OCI-M2 (cell line): ENCODE results near the gene GLE1.

Source experiments
- DNase-seq: peaks from one replicate; lab custom pipeline; 2025; ENCODE audit not compliant: unreplicated experiment; lab: John Stamatoyannopoulos, UW

The GLE1 gene

DNA sequence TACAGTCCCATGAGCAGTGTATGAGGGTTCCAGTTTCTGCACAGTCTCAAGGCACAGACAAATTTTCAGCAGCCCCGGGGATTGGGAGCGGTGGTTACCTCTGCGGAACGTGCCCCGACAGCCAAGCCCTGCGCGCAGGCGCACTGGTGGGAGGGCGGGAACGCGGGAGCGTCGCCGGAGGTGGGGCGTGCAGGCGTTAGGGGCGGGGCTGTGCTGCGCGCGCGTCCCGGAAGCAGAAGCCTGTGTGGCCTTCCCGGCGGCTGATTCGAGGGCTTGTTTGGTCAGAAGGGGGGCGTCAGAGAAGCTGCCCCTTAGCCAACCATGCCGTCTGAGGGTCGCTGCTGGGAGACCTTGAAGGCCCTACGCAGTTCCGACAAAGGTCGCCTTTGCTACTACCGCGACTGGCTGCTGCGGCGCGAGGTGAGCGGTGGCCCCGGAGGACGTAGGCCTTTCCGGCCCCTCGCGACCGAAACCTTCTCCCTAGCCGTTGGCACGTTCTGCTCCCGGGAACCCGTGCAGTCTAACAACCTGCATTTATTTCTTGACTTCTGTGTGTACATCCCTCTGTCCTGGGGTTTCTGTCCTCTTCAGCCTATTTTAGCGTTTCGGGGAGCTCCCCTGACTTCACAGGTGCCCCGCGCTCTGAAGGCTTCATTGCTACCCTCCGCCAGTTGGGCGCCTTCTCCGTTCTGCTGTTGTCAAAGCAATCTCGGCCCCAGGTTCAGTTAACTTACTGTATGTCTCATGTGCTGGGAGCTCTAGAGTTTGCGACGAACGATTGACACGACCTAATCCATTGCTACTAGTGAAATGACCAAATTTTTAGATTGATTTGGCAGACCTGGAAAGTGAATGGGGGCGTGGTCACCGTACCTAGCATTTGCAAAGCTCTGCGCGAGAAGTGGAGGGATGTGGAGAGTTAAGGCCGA, at the start of gene GLE1:
GLE1 (plus strand) TSS at position 235 of the 929 bp plus-strand sequence; CDS start at position 322, 87 bp downstream.
- DNase-seq: peak; percentile 21

DNA sequence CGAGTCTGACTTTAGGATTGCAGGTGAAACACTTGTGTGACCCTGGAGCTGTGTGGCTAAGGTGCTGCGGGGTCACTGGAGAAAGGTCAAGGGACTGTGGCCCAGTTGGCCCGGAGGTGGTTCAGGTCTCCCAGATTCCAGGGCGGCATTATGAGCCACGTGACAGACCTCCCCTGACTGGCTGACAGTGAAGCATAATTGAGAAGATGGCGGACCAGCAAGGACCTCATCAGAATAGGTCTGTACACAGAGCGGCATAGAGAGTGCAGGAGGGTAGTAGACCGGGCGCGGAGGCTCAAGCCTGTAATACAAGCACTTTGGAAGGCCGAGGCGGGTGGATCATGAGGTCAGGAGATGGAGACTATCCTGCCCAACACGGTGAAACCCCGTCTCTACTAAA, 49.5 kb upstream of the GLE1 start:
- DNase-seq: no peak

- peak; percentile 56 for DNase-seq
These were observed 48.5 kb upstream of the GLE1 start, which contains the start of gene ODF2 for GRCh38 chr9:128455849-128456612. Gene ODF2, plus strand, starts transcription at chr9:128456006. Its CDS starts 86 bp downstream, at chr9:128456092.

DNA sequence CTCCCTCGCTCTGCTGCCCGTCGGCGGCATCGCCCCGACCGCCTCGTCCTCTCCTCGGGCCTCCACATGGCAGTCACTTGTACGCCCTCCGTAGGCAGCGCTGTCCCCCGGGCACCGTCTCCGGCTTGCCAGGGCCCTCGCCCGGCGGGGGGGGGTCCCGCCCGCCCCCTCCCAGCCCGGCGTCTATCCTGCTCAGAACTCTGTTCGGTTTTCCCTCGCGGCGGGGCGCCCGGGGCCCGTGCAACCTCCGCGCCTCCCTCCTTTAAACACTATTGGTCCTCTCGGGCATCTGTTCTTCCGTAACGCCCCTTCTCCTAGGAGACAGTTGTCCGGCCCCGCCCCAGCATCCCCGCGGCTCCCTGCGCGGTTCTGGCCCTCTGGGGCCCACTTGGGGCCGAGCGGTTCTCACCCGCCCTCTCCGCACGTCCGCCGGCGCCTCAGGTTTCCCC, 47.9 kb upstream of the GLE1 start:
- no peak for DNase-seq

GRCh38 chr9:128457207-128457606, 47.3 kb upstream of the GLE1 start:
- no peak for DNase-seq

GRCh38 chr9:128459011-128459410, 45.5 kb upstream of the GLE1 start:
- DNase-seq: no peak

GRCh38 chr9:128469070-128469469, 35.4 kb upstream of the GLE1 start:
- no peak for DNase-seq

GRCh38 chr9:128470560-128470959, 34.0 kb upstream of the GLE1 start:
- no peak for DNase-seq

DNA sequence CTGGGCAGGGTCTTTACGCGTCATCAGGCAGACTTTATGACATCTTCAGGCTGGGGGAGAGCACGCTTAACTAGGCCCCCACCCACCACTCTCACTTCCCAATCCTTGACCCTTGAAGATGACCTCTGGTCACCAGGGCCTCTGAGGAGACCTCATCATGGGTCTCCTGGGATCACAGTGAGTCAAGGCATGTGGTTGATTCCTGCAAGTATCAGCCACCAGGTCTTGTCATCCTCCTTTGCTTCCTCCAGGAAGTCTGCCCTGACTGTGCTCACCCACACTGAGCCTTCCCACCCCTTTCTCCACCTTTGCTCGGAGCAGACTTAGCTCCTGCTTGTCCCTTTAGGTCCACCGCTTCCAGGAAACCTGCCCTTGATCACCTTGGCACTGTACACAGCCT, 31.4 kb upstream of the GLE1 start:
- DNase-seq: no peak

GRCh38 chr9:128475867-128476266, 28.7 kb upstream of the GLE1 start:
- DNase-seq: no peak

DNA sequence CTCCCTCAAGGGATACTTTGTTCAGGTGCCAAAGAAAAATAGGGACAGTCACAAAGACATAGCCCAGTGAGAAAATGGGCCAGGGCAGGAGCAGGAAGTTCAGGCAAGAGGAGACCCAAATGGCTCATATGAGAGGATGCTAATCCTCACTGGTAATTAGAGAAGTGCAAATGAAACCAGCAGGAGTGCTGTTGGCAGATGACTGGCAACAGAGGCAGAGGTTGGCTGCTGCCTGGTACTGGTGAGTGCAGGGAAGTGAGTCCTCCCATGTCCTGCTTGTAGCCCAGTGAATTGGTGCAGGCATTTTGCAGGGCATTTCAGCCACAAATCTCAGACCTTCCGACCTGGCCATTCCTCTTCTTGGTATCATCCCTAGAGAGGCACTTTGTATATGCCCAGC, 25.3 kb upstream of the GLE1 start:
- DNase-seq: no peak

GRCh38 chr9:128481561-128481960, 23.0 kb upstream of the GLE1 start:
- DNase-seq: no peak

DNA sequence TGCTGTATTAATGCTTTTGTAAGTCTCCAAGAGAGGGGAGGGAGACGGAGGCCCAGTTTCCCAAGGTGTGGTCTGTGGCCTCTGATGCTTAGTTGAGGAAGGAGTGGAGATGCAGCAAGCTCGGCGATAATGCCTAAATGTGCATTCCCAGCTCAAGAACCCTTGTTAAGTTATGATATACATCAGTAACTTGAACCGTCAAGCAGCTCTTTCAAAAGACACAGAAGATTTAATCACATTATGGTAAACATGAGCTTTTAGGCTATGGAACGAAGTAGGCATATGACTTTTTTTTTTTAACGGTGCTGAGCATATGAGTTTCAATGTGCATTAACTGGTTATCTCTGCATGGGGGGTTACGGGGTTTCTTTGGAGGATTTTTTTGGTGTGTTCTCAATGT, 22.3 kb upstream of the GLE1 start:
- no peak for DNase-seq

DNA sequence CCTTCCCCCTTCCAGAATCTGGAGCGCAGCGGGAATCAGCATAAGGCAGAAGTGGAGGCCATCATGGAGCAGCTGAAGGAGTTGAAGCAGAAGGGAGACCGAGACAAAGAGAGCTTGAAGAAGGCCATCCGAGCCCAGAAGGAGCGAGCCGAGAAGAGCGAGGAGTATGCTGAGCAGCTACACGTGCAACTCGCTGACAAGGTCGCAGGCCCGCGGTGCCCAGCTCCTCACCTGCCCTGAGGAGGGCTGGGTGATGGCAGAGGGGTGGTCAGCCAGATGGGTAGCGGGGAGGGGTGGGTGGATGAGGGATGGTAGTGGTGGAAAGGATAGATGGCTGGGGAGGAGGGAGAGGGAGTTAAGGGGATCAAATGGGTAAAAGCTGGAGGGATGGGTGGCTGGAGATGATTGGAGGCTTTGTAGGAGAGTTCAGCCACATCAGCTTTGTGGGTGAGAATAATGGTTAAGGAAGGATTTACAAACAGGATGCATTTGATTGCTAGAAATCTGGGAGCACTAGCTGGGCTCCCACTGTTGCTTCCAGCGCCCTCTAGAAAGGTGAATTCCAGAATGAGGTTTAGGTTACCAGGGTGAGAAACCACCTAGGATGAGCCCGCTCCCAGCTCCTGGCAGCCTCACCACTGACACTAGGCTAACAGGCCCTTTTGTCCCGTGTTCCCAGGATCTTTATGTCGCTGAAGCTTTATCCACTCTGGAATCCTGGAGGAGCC, 19.7 kb upstream of the GLE1 start:
- no peak for DNase-seq

GRCh38 chr9:128485414-128485855, 19.1 kb upstream of the GLE1 start:
- no peak for DNase-seq

GRCh38 chr9:128486201-128486600, 18.3 kb upstream of the GLE1 start:
- DNase-seq: no peak

GRCh38 chr9:128493424-128493823, 11.1 kb upstream of the GLE1 start:
- DNase-seq: no peak

- no peak for DNase-seq
These were observed 10.3 kb upstream of the GLE1 start for GRCh38 chr9:128494108-128494745.

- DNase-seq: no peak
These were observed 9.8 kb upstream of the GLE1 start for GRCh38 chr9:128494746-128495129.

DNA sequence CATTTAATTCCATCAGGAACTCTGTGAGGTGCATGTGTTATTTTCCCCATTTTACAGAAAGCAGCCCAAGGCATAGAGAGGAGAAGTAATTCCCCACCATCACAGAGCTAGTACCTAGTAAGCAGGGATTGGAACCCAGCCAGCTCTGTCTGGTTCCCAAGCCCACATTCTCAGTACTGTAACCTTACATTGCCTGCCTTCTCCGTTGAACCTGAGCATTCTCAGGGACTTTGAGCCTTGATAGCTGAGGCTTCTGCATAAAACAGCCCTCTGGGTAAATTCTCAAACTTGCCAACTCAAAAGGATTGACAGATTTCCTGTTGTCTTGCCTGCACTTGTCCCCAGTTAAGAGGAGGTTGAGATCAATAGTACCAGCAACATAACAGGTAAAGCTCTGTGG, 9.2 kb upstream of the GLE1 start:
- no peak for DNase-seq
